Trophoblast cell (in vitro differentiated cells and primary cell): Measurements from ENCODE around the gene FNBP1.

Experiments used
- DNase-seq, 2 donors: peaks; one replicate each; pipeline ENCODE4 v3.0.0-alpha.2; 2016
- H2AFZ ChIP-seq: 2 replicates; pipeline ENCODE4 v1.6.1; 2013; ENCODE audit warnings: low read length, moderate library complexity, mild to moderate bottlenecking; ENCODE audit not compliant: insufficient read depth, poor library complexity
- H2AK5ac ChIP-seq: 2 replicates; pipeline ENCODE4 v1.6.1; 2013; ENCODE audit warnings: mild to moderate bottlenecking, low read length
- H2BK120ac ChIP-seq: 2 replicates; pipeline ENCODE4 v1.6.1; 2013; ENCODE audit warnings: low read length, mild to moderate bottlenecking, moderate library complexity; ENCODE audit not compliant: insufficient read depth, poor library complexity
- H2BK12ac ChIP-seq: 2 replicates; pipeline ENCODE4 v1.6.1; 2013; ENCODE audit warnings: mild to moderate bottlenecking, low read length, moderate library complexity
- H2BK5ac ChIP-seq: 2 replicates; pipeline ENCODE4 v1.6.1; 2013; ENCODE audit warnings: low read length, low read depth, moderate library complexity, mild to moderate bottlenecking; ENCODE audit not compliant: poor library complexity
- H3K14ac ChIP-seq: 2 replicates; pipeline ENCODE4 v1.6.1; 2013; ENCODE audit warnings: mild to moderate bottlenecking, low read length
- H3K18ac ChIP-seq: 2 replicates; pipeline ENCODE4 v1.6.1; 2013; ENCODE audit warnings: mild to moderate bottlenecking, low read length
- H3K23ac ChIP-seq: 2 replicates; pipeline ENCODE4 v1.6.1; 2013; ENCODE audit warnings: low read length
- H3K27ac ChIP-seq: 2 replicates; pipeline ENCODE4 v1.5.1; 2013; ENCODE audit warnings: low read depth, mild to moderate bottlenecking, inconsistent platforms, low read length, moderate library complexity
- H3K27me3 ChIP-seq: 2 replicates; pipeline ENCODE4 v1.6.1; 2013; ENCODE audit warnings: inconsistent platforms, mild to moderate bottlenecking, low read length, moderate library complexity; ENCODE audit not compliant: insufficient read depth
- H3K36me3 ChIP-seq, 2 experiments: 1 replicate in 1 of 2; 2 replicates in 1 of 2; pipeline ENCODE4 v1.6.1; 2013; ENCODE audit warnings: low read length in 2 of 2, mild to moderate bottlenecking in 2 of 2, moderate library complexity in 1 of 2; ENCODE audit not compliant: insufficient read depth in 2 of 2, control insufficient read depth in 1 of 2
- H3K4ac ChIP-seq: 2 replicates; pipeline ENCODE4 v1.6.1; 2013; ENCODE audit warnings: low read depth, mild to moderate bottlenecking, low read length, moderate library complexity
- H3K4me1 ChIP-seq, 2 experiments: 1 replicate in 1 of 2; 2 replicates in 1 of 2; pipeline ENCODE4 v1.6.1; 2013; ENCODE audit warnings: low read length in 2 of 2, mild to moderate bottlenecking in 2 of 2, moderate library complexity in 1 of 2; ENCODE audit not compliant: insufficient read depth in 2 of 2, control insufficient read depth in 1 of 2
- H3K4me2 ChIP-seq: 2 replicates; pipeline ENCODE4 v1.6.1; 2013; ENCODE audit warnings: inconsistent platforms, mild to moderate bottlenecking, low read length, moderate library complexity
- H3K4me3 ChIP-seq: 2 replicates; pipeline ENCODE4 v1.5.1; 2013; ENCODE audit warnings: mild to moderate bottlenecking, low read depth, low read length, inconsistent platforms
- H3K79me1 ChIP-seq: one replicate; pipeline ENCODE4 v1.6.1; 2013; ENCODE audit warnings: low read length
- H3K79me2 ChIP-seq: 2 replicates; pipeline ENCODE4 v1.6.1; 2013; ENCODE audit warnings: low read length, mild to moderate bottlenecking; ENCODE audit not compliant: control insufficient read depth, insufficient read depth, poor library complexity
- H3K9ac ChIP-seq: 2 replicates; pipeline ENCODE4 v1.6.1; 2013; ENCODE audit warnings: mild to moderate bottlenecking, low read length
- H3K9me3 ChIP-seq: 2 replicates; pipeline ENCODE4 v1.6.1; 2013; ENCODE audit warnings: low read depth, mild to moderate bottlenecking, control low read depth, inconsistent platforms, low read length; ENCODE audit not compliant: insufficient read depth
- H4K12ac ChIP-seq: 2 replicates; pipeline ENCODE4 v1.6.1; 2013; ENCODE audit warnings: low read depth, mild to moderate bottlenecking, low read length, moderate library complexity
- H4K8ac ChIP-seq: 2 replicates; pipeline ENCODE4 v1.6.1; 2013; ENCODE audit warnings: low read depth, mild to moderate bottlenecking, low read length, moderate library complexity
- H4K91ac ChIP-seq: one replicate; pipeline ENCODE4 v1.6.1; 2013; ENCODE audit warnings: low read depth, mild to moderate bottlenecking, low read length, moderate library complexity
- WGBS: extraction: QIAGEN DNeasy Blood & Tissue Kit; methylation state at CpG from one replicate; pipeline ENCODE4 v1.1.7; 2013; ENCODE audit warnings: missing lambda C conversion rate; ENCODE audit not compliant: insufficient read length, insufficient coverage; ENCODE audit errors: extremely low coverage; 5-methylcytosine and 5-hydroxymethylcytosine counted together

Gene FNBP1

GRCh38 chr9:129858167-129858962 is 184.6 kb downstream of the FNBP1 start:
- H2BK120ac ChIP-seq: no peak overlapping the region
- H2BK12ac ChIP-seq: no peak overlapping the region
- H3K23ac ChIP-seq: no peak overlapping the region
- H3K79me2 ChIP-seq: no peaks in the 10 kb centered on the region
- H3K4me2 ChIP-seq: no peak overlapping the region
- no peak overlapping the region for H3K27ac ChIP-seq
- no peak overlapping the region for H3K4ac ChIP-seq
- H2AFZ ChIP-seq: no peak overlapping the region
- peaks cover 8 to 11% of the 10 kb centered on the region in 2 experiments for H3K4me1 ChIP-seq
- DNase-seq: no peak
- H3K4me3 ChIP-seq: no peak overlapping the region
- no peak overlapping the region for H4K12ac ChIP-seq
- H4K91ac ChIP-seq: no peak overlapping the region
- no CpG with 5 or more reads among the region's 11 CpGs for WGBS
- no peak overlapping the region for H3K18ac ChIP-seq
- H2AK5ac ChIP-seq: no peak overlapping the region
- no peak overlapping the region for H4K8ac ChIP-seq
- H3K79me1 ChIP-seq: no peaks in the 10 kb centered on the region
- peaks cover under 1% of the 10 kb centered on the region for H3K9me3 ChIP-seq
- H2BK5ac ChIP-seq: no peak overlapping the region
- no peak overlapping the region for H3K14ac ChIP-seq
- H3K9ac ChIP-seq: no peak overlapping the region
- no peaks in the 10 kb centered on the region for H3K27me3 ChIP-seq
- H3K36me3 ChIP-seq: peaks cover 21% of the 10 kb centered on the region in 2 experiments

- H2BK12ac ChIP-seq: no peak overlapping the region
- no peak overlapping the region for H2AFZ ChIP-seq
- no peak overlapping the region for H3K4me2 ChIP-seq
- no peak overlapping the region for H2BK5ac ChIP-seq
- peaks cover 2% of the 10 kb centered on the region for H3K9me3 ChIP-seq
- H3K23ac ChIP-seq: no peak overlapping the region
- no peak overlapping the region for H3K18ac ChIP-seq
- no peak overlapping the region for H2BK120ac ChIP-seq
- peaks cover 9% of the 10 kb centered on the region in 2 experiments for H3K4me1 ChIP-seq
- H3K14ac ChIP-seq: no peak overlapping the region
- no peak overlapping the region for H3K9ac ChIP-seq
- no peak overlapping the region for H2AK5ac ChIP-seq
- no peaks in the 10 kb centered on the region for H3K27me3 ChIP-seq
- no peaks in the 10 kb centered on the region for H3K79me1 ChIP-seq
- H4K91ac ChIP-seq: no peak overlapping the region
- H4K8ac ChIP-seq: no peak overlapping the region
- no peak for DNase-seq
- H3K27ac ChIP-seq: no peak overlapping the region
- H3K79me2 ChIP-seq: no peaks in the 10 kb centered on the region
- no peak overlapping the region for H3K4ac ChIP-seq
- no CpG with 5 or more reads among the region's 7 CpGs for WGBS
- H3K4me3 ChIP-seq: no peak overlapping the region
- H4K12ac ChIP-seq: no peak overlapping the region
- H3K36me3 ChIP-seq: peaks cover 21% of the 10 kb centered on the region in 2 experiments
Observed at GRCh38 chr9:129857207-129857606, 185.8 kb downstream of the FNBP1 start.

GRCh38 chr9:129854588-129855110 is 188.3 kb downstream of the FNBP1 start:
- Histone ChIP-seq H3K36me3 (peaks cover 17 to 19% of the 10 kb centered on the region in 2 experiments), H3K27me3 (no peaks in the 10 kb centered on the region), H4K12ac (no peak overlapping the region), H2BK12ac (no peak overlapping the region), H3K18ac (no peak overlapping the region), H3K9ac (no peak overlapping the region), H3K27ac (no peak overlapping the region), H3K4me2 (no peak overlapping the region), H2AFZ (no peak overlapping the region), H3K79me1 (no peaks in the 10 kb centered on the region), H2AK5ac (no peak overlapping the region), H4K8ac (no peak overlapping the region), H3K9me3 (peaks cover 2% of the 10 kb centered on the region), H4K91ac (no peak overlapping the region), H3K4ac (no peak overlapping the region), H3K4me1 (peaks cover 8 to 13% of the 10 kb centered on the region in 2 experiments), H3K79me2 (no peaks in the 10 kb centered on the region), H3K4me3 (no peak overlapping the region), H2BK5ac (no peak overlapping the region), H3K23ac (no peak overlapping the region), H2BK120ac (no peak overlapping the region), H3K14ac (no peak overlapping the region)
- no peak for DNase-seq
- no CpG with 5 or more reads among the region's 4 CpGs for WGBS

- H4K8ac ChIP-seq: no peak overlapping the region
- peaks cover 9 to 14% of the 10 kb centered on the region in 2 experiments for H3K4me1 ChIP-seq
- no CpG with 5 or more reads among the region's 3 CpGs for WGBS
- H3K4ac ChIP-seq: no peak overlapping the region
- no peak overlapping the region for H4K91ac ChIP-seq
- no peak overlapping the region for H3K27ac ChIP-seq
- DNase-seq: no peak
- no peak overlapping the region for H3K4me2 ChIP-seq
- no peak overlapping the region for H4K12ac ChIP-seq
- H3K36me3 ChIP-seq: peaks cover 15 to 18% of the 10 kb centered on the region in 2 experiments
- H3K9ac ChIP-seq: no peak overlapping the region
- H2BK5ac ChIP-seq: no peak overlapping the region
- H3K9me3 ChIP-seq: peaks cover 2% of the 10 kb centered on the region
- no peaks in the 10 kb centered on the region for H3K79me1 ChIP-seq
- H3K79me2 ChIP-seq: no peaks in the 10 kb centered on the region
- no peak overlapping the region for H2AK5ac ChIP-seq
- H2AFZ ChIP-seq: no peak overlapping the region
- no peak overlapping the region for H3K18ac ChIP-seq
- H2BK120ac ChIP-seq: no peak overlapping the region
- no peak overlapping the region for H3K23ac ChIP-seq
- no peak overlapping the region for H3K4me3 ChIP-seq
- no peaks in the 10 kb centered on the region for H3K27me3 ChIP-seq
- H2BK12ac ChIP-seq: no peak overlapping the region
- H3K14ac ChIP-seq: no peak overlapping the region
Observed at GRCh38 chr9:129853614-129854013, 189.4 kb downstream of the FNBP1 start.
